OCI-LY1 (cell line): ENCODE results near the gene ZNF438.

ENCODE experiments used
- EZH2 ChIP-seq: fragments of 200-600 bp; sonication (generic), shearing (Covaris generic); IDR thresholded peaks from 2 replicates; pipeline ENCODE4 v1.8.0; 2017; ENCODE audit warnings: borderline replicate concordance, mixed run types, mild to moderate bottlenecking, antibody characterized with exemption, low read length, moderate library complexity, mixed read lengths
- TF ChIP-seq, protein P1 (sequence below): fragments of 200-600 bp; sonication (generic), shearing (Covaris generic); IDR thresholded peaks from 2 replicates; pipeline ENCODE4 v1.5.1; 2017; ENCODE audit warnings: mild to moderate bottlenecking, antibody characterized with exemption, low read length, moderate library complexity, mixed read lengths

- TF ChIP-seq, protein P1, sequence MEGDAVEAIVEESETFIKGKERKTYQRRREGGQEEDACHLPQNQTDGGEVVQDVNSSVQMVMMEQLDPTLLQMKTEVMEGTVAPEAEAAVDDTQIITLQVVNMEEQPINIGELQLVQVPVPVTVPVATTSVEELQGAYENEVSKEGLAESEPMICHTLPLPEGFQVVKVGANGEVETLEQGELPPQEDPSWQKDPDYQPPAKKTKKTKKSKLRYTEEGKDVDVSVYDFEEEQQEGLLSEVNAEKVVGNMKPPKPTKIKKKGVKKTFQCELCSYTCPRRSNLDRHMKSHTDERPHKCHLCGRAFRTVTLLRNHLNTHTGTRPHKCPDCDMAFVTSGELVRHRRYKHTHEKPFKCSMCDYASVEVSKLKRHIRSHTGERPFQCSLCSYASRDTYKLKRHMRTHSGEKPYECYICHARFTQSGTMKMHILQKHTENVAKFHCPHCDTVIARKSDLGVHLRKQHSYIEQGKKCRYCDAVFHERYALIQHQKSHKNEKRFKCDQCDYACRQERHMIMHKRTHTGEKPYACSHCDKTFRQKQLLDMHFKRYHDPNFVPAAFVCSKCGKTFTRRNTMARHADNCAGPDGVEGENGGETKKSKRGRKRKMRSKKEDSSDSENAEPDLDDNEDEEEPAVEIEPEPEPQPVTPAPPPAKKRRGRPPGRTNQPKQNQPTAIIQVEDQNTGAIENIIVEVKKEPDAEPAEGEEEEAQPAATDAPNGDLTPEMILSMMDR = no peak
- TF ChIP-seq EZH2 = no peak
These were observed 201.1 kb downstream of the ZNF438 start for GRCh38 chr10:30830315-30831230.
